Activated T-cell treated with anti-CD3 and anti-CD28 coated beads, Interleukin-2, amount 50 U/mL, for 24 hours (primary cell): ENCODE results near the gene P4HB.

Experiments used
- DNase-seq: peaks from one replicate; pipeline ENCODE4 v3.0.0-alpha.2; 2020
- H3K27ac Mint-ChIP-seq: 2 replicates; pipeline ENCODE4 v1.8.0; 2020; ENCODE audit warnings: mild to moderate bottlenecking, mixed read lengths
- H3K27me3 Mint-ChIP-seq: 2 replicates; pipeline ENCODE4 v1.8.0; 2020; ENCODE audit warnings: mixed read lengths
- H3K36me3 Mint-ChIP-seq: 2 replicates; pipeline ENCODE4 v1.8.0; 2020; ENCODE audit warnings: low read depth, mixed read lengths
- H3K4me1 Mint-ChIP-seq: 2 replicates; pipeline ENCODE4 v1.8.0; 2020; ENCODE audit warnings: low read depth, mixed read lengths
- H3K4me3 Mint-ChIP-seq: 2 replicates; pipeline ENCODE4 v1.8.0; 2020; ENCODE audit warnings: mild to moderate bottlenecking, moderate library complexity, mixed read lengths
- H3K9me3 Mint-ChIP-seq: 2 replicates; pipeline ENCODE4 v1.8.0; 2020; ENCODE audit warnings: mixed read lengths

Gene P4HB

DNA sequence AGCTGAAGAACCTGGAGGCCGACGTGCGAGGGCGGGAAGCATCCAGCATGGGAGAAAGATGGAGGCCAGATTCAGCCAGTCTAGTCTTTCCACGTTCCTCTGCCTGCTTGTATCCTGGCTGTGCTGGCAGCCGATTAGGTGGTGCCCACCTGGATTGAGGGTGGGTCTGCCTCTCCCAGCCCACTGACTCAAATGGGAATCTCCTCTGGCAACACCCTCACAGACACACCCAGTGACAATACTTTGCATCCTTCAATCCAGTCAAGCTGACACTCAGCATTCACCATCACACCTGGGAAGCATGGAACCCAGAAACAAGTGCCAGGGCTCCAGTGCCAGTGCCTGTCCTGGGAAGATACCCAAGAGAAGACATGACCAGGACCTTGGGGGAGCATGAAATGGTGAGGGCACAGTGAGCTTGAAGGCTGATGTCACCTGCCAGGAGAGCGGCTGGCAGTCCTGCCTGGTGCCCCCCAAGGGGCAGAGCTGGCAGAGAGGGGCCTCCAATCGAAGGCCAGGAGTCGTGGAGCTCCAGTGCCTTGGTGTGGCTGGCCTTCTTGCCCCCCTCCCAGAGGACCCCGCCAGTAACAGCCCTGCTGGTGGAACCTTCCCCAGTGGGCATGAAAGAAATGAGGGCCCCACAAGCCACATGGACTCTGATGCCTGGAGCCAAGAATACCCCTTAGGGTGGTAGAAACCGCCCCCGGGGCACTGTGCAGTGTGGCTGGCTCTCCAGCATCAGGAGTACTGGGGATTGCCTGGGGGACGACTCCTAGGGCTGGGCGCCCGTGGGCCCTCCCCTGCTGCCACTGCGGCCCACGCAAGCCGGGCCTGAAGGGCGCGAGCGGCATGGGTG, 41.1 kb upstream of the P4HB start:
- Mint-ChIP-seq H3K27me3 (peaks cover 16% of the 10 kb centered on the region), H3K27ac (no peak overlapping the region), H3K4me3 (no peak overlapping the region), H3K4me1 (peaks cover 6% of the 10 kb centered on the region), H3K9me3 (no peaks in the 10 kb centered on the region), H3K36me3 (peaks cover 66% of the 10 kb centered on the region)
- no peak for DNase-seq

DNA sequence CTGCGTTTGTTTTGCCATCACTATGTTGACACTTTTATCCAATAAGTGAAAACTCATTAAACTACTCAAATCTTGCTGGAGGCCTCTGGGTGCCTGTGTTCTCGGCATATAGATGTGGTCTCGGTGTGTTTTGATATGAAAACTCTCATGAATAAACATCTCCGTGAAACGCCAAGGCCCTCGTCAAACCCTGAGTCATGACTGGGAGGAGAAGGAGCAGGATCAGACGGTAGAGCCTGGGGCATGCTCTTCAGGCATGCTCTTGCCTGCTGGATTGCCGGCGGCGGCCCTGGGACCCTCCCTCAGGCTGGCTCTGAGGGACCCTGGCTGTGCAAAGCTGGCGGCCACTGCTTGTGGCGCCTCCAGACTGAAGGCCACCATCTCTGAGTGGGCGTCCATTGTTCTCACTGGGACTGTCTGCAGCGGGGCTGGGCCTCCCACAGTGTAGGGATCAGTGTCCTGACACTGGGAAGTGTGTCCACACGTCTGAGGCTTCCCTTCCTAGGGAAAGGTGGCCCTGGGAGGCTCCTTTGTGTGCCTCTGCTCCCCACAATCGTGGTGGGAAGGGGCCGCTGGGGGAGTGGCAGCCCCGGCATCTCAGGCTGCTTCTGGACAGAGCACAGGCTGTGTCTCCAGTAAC, 40.0 kb upstream of the P4HB start:
- H3K27me3 Mint-ChIP-seq, result peaks cover 16% of the 10 kb centered on the region
- peaks cover 68% of the 10 kb centered on the region for H3K36me3 Mint-ChIP-seq
- no peaks in the 10 kb centered on the region for H3K9me3 Mint-ChIP-seq
- no peak overlapping the region for H3K4me3 Mint-ChIP-seq
- H3K27ac Mint-ChIP-seq, result no peak overlapping the region
- H3K4me1 Mint-ChIP-seq, result peaks cover 6% of the 10 kb centered on the region
- DNase-seq, result no peak

DNA sequence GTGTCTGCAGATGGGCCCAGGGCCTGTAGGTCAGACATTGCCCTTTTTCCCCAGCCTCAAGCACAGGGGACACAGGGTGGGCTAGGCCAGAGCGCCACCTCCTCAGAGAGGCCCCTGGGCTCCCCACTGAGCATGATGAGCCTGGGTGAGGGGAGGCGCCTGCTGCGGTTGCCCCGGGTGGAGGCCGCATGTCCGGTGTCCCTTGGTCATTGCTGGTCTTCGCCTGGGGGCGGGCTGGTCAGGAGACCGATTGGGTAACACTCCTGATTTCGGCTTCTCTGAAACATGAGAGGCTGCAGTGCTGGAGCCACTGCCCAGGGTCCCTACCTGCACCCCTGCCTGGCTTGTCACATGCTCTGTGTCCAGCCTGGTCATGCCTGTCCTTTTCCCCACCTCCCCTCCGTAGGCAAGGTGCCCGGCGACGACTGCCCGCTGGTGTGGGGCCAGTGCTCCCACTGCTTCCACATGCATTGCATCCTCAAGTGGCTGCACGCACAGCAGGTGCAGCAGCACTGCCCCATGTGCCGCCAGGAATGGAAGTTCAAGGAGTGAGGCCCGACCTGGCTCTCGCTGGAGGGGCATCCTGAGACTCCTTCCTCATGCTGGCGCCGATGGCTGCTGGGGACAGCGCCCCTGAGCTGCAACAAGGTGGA, 39.3 kb upstream of the P4HB start:
- Mint-ChIP-seq H3K9me3 (no peaks in the 10 kb centered on the region), H3K4me3 (no peak overlapping the region), H3K27me3 (peaks cover 16% of the 10 kb centered on the region), H3K36me3 (peaks cover 68% of the 10 kb centered on the region), H3K4me1 (peaks cover 6% of the 10 kb centered on the region), H3K27ac (no peak overlapping the region)
- no peak for DNase-seq

DNA sequence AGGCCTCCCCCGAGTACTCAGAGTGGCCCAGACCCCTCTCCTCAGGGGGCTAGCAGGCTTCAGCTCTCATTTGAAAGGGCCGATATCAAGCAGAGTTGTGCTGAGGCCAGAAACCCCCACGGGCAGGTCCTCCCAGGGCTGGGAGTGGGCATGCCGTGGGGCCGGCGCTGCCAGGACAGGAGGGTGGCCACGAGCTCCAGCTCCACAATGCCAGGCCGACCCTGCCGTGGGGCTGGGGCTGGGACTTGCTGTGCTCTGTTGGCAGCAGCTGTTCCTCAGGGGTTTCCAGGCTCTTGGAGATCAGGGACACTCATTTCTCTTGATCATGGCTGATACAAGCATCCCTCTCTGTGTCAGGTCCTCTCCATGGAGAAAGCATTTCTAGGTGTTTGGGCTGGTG, 38.5 kb upstream of the P4HB start:
- peaks cover 6% of the 10 kb centered on the region for H3K4me1 Mint-ChIP-seq
- peaks cover 67% of the 10 kb centered on the region for H3K36me3 Mint-ChIP-seq
- no peak overlapping the region for H3K27ac Mint-ChIP-seq
- H3K27me3 Mint-ChIP-seq, result peaks cover 16% of the 10 kb centered on the region
- no peaks in the 10 kb centered on the region for H3K9me3 Mint-ChIP-seq
- no peak for DNase-seq
- no peak overlapping the region for H3K4me3 Mint-ChIP-seq

DNA sequence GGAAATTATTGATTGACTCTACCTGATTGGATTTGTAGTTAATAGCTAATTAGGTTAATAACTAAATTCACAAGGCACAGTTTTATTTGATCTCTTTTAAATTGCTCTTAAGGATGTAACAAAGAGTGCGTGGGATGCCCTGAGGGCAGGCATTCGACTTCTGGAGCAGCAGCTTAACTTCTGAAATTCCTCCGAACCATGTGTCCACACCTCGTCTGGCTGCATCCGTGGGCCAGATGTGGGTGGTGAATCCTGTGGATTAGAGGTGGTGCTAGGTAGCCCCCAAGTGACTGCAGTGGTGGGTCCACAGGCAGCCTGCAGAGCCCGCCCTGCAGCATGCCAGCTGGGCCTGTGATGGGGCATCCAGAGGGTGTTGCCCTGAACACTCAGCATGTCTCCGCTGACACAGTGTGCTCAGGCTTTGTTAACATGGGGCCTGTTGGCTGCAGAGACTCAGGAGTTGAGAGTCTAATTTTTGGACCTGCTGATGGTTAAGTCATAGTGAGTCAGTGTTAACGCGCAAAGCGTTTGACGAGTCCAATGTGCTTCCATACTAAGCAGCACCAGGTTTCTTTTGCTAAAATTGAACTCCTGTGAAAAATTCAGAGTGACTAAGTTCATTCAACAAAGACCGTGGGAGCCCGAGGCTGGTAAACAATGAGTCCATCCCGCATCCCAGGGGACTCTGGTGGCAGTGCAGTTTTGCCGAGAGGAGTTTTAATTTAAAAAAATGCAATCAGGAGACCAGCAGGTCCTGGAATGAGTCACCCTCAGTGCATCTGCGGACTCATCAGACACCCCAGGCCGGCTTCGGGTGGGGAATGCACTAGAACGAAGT, 37.9 kb upstream of the P4HB start:
- Mint-ChIP-seq H3K9me3 (no peaks in the 10 kb centered on the region), H3K36me3 (peaks cover 71% of the 10 kb centered on the region), H3K4me1 (peaks cover 8% of the 10 kb centered on the region), H3K27me3 (peaks cover 16% of the 10 kb centered on the region), H3K4me3 (no peak overlapping the region), H3K27ac (no peak overlapping the region)
- DNase-seq, result no peak

DNA sequence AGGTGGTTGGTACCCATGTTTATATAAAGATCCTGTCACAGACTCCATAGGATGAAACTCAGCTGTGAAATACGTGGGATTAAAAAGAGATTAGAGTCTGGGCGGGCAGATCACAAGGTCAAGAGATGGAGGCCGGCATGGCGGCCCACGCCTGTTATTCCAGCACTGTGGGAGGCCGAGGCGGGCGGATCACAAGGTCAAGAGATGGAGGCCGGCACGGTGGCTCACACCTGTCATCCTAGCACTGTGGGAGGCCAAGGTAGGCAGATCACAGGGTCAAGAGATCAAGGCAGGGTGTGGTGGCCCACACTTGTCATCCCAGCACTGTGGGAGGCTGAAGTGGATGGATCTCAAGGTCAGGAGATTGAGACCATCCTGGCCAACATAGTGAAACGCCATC, 35.1 kb upstream of the P4HB start:
- no peak for DNase-seq
- Mint-ChIP-seq H3K9me3 (no peaks in the 10 kb centered on the region), H3K27me3 (peaks cover 3% of the 10 kb centered on the region), H3K36me3 (peaks cover 75% of the 10 kb centered on the region), H3K27ac (no peak overlapping the region), H3K4me3 (no peak overlapping the region), H3K4me1 (peaks cover 10% of the 10 kb centered on the region)

DNA sequence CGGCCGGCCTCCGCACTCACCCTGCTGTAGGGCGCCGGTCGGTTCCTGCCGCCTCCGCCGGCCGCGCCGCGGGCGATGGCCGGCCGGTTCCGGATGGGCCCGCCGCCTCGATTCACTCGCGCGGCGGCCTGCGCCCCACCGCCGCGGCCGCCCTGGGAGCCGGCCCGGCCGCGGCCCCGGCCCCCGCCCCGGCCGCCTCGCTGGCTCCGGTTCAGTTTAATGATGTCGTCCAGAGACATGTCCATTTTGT, 30.9 kb upstream of the P4HB start:
- Mint-ChIP-seq H3K9me3 (no peaks in the 10 kb centered on the region), H3K27me3 (no peaks in the 10 kb centered on the region), H3K27ac (peak overlapping the region; percentile 99), H3K4me1 (peaks cover 36% of the 10 kb centered on the region), H3K36me3 (peaks cover 77% of the 10 kb centered on the region), H3K4me3 (peak overlapping the region; percentile 92)
- no peak for DNase-seq

DNA sequence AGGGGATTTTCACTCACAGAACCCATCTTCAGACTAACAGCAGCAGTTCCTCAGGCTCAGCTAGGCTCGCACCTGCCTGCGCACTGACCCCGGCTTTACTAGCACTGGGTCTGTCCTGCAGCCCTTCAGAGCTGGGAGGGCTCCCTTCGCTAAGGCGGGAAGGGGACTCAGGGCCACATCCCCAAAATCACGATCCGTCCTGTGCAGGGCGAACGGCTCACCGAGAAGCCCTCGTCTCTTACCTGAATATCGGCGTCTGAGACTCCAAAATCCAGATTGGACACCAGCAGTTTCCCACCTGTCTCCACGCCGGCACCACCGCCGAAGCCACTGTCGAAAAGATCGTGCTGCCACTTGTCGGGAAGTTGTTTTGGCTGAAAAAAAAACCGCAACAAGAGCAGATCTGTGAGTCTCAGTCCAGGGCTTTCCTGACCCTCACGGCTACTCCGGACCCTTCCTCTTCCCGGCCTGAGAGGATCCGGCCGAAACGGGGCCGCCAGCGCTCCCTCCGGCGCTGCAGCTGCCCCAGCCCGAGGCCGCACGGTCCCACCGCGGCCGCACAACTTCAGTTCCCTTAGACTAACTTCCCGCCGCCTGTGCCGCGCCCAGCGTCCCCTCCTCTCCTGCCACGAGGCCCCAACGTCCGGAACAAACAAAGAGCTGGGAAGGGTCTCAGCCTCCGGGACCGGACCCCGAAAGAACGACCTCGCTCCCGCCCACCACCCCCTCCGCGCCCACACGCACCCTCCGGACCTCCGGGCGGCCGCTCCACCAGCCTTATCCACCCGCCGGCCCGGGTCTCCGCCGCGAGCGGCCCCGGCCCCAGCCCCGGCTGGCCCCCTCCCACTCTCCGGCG, 30.3 kb upstream of the P4HB start:
- DNase-seq, result no peak

DNA sequence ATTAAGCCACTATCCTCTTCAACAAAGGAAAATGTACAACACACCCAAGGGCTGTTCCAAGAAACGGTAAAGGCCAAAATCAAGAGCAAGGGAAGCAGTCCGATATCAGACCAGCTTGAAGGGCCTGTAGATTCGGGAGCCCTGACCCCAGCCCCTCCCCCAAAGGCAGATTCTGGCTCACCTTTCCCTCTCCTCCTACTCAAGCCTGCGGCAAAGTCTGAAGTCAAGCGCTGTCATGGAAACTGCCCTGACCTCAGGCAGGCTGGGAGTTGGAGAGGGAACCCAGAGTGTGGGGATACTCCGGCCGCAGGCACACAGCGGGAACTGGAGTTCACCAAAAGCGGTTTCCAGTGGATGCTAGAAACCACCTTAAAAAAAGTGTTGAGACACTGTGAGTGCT, 29.3 kb upstream of the P4HB start:
- Mint-ChIP-seq H3K4me3 (peak overlapping the region; percentile 92), H3K27me3 (no peaks in the 10 kb centered on the region), H3K4me1 (peaks cover 43% of the 10 kb centered on the region), H3K27ac (peak overlapping the region; percentile 95), H3K9me3 (no peaks in the 10 kb centered on the region), H3K36me3 (peaks cover 80% of the 10 kb centered on the region)
- no peak for DNase-seq

More for the DNA sequence above, 30.3 kb upstream of the P4HB start:
- H3K9me3 Mint-ChIP-seq, result no peaks in the 10 kb centered on the region
- H3K27ac Mint-ChIP-seq, result peak overlapping the region; percentile 95
- H3K4me3 Mint-ChIP-seq, result peak overlapping the region; percentile 92
- peaks cover 78% of the 10 kb centered on the region for H3K36me3 Mint-ChIP-seq
- no peaks in the 10 kb centered on the region for H3K27me3 Mint-ChIP-seq
- peaks cover 40% of the 10 kb centered on the region for H3K4me1 Mint-ChIP-seq

DNA sequence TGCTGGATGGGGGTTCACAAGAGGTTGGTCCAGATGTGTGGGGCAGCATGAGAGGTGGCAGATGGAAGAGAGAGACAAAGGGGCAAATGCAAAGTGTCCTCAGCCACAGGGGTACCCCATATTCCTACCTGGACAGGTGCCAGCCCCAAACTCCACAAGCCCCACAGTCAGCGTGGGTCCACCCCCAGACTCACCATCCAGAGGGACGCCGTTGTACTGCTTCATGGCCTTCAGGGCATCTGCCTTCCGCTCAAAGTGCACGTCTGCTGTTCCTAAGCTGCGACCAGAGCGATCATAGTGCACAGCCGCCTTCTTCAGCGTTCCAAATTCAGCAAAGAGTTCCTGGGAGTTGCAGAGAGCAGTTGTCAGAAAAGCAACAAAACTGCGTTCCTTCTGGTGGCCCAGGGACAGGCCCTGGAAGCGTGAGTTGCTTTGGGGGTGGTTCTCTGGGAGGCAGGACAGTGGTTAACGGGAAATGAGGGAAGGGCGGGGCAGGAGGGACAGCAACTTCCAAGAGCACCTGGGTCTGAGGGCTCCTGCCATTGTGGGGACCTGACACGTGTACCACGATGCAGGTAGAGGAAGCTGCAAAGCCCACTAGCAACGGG, 28.8 kb upstream of the P4HB start:
- peak overlapping the region; percentile 92 for H3K4me3 Mint-ChIP-seq
- no peak for DNase-seq
- no peaks in the 10 kb centered on the region for H3K9me3 Mint-ChIP-seq
- H3K27ac Mint-ChIP-seq, result peak overlapping the region; percentile 95
- H3K36me3 Mint-ChIP-seq, result peaks cover 80% of the 10 kb centered on the region
- H3K4me1 Mint-ChIP-seq, result peaks cover 43% of the 10 kb centered on the region
- no peaks in the 10 kb centered on the region for H3K27me3 Mint-ChIP-seq

DNA sequence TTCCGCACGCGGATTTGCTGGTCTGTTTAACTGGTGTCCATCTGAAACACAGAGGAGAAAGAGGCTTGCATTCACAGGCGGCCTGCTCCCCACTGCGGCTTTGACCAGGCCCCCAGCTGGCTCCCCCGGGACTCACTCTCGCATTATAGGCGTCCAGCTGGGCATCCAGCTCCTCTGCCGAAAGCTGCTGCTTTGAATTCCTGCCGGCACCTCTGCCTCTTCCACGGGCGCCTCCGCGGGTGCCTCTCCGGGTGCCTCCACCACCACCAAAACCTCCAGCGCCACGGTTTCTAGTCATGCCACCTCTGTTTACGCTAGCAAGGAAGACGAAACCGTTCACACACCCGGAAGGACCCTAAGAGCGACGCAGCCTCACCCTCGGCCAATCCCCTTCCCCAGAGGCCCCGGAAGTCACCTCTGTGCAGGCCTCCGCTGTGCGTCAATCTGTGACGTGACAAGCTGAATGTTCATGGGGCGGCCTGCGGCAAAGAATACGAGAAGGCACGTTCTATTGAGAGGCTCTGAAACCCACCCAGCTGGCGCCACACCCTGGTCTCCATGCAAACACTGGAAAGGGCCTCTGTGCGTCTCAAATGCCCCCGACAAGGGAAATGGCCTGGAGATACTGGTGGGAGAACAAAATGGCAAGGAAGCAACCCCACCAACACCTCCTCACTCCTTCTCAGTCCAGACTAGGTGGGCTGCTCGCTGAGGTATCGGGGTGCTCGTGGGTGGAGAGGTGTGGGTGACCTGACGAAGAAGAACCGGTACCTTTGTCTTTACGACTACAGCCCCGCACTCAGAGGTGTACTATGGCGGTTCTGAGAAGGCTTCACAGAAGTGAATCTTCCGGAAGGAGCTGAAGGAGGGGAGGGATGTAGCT, 28.0 kb upstream of the P4HB start:
- Mint-ChIP-seq H3K27me3 (no peaks in the 10 kb centered on the region), H3K9me3 (no peaks in the 10 kb centered on the region), H3K36me3 (peaks cover 83% of the 10 kb centered on the region), H3K4me3 (peak overlapping the region; percentile 92), H3K27ac (peak overlapping the region; percentile 95), H3K4me1 (peaks cover 41% of the 10 kb centered on the region)
- no peak for DNase-seq

DNA sequence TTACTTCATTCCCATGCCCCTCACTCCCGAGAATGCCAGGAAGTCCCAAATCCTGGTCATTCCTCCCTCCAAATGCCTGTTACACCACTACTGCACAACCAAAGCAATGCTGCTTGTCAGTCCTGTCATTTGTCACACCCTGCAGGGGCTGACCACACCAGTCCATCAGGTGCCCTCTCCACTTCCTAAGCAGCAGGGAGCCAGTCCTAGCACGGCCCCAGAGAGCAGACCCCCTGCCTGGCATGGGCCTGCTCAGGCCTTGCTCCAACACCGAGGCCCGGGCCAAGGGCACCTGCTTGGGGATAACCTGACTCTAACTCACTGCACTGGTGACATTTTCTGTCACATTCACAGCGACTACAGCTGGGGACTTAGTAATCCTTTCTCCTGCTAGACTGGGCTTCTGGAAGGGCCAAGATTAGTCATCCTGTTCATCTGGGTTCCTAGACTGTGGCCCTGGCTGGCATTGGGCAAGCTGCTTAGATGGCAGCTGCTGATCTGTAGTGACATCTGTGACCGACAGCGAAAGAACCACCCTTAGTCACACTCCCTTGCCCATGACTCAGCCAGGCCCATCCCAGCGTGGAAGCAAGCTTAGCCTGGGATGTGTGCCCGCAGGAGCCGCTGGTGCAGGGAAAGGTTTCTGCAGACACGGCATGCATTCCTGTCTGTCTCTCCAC, 25.7 kb upstream of the P4HB start:
- Mint-ChIP-seq H3K27ac (peak overlapping the region; percentile 86), H3K27me3 (no peaks in the 10 kb centered on the region), H3K36me3 (peaks cover 96% of the 10 kb centered on the region), H3K9me3 (no peaks in the 10 kb centered on the region), H3K4me1 (peaks cover 34% of the 10 kb centered on the region), H3K4me3 (no peak overlapping the region)
- DNase-seq, result no peak
